KOPT-K1 (cell line): ENCODE measurements around the gene CGRRF1.

Experiments
- H3K27ac ChIP-seq: fragments of 200-600 bp; sonication (generic); 2 replicates; pipeline ENCODE4 v1.5.1; 2016; ENCODE audit warnings: antibody characterized with exemption, mild to moderate bottlenecking, low read depth, low read length; ENCODE audit not compliant: poor library complexity, severe bottlenecking
- H3K36me3 ChIP-seq: fragments of 200-600 bp; sonication (generic); 2 replicates; pipeline ENCODE4 v1.5.1; 2017; ENCODE audit warnings: antibody characterized with exemption, mild to moderate bottlenecking, low read length, moderate library complexity; ENCODE audit not compliant: insufficient read depth
- H3K9me3 ChIP-seq: fragments of 200-600 bp; sonication (generic); 2 replicates; pipeline ENCODE4 v1.5.1; 2017; ENCODE audit warnings: antibody characterized with exemption, low read length, mild to moderate bottlenecking; ENCODE audit not compliant: insufficient read depth, poor library complexity, severe bottlenecking

CGRRF1 gene

DNA sequence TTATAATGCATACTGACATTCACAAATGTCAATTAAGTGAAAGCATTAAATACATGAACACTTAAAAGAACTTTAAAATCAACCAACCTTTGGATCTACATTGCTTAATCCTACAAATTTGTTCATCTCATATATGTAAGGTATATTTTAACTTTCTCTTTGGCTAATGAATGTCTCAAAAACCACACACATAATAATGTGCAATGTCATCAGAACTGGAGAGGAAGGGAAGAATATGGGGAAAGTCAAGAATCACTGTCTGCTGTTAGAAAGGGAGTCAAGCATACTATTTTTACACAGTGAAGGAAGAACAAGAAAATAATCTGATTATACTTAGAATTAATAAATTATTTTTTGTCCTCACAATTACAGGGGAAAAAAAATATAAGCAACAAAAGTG lies 25.9 kb upstream of the CGRRF1 start:
- H3K36me3 ChIP-seq = peaks cover 43% of the 10 kb centered on the region
- no peaks in the 10 kb centered on the region for H3K9me3 ChIP-seq
- H3K27ac ChIP-seq = no peak overlapping the region

GRCh38 chr14:54486685-54487084 lies 23.0 kb upstream of the CGRRF1 start:
- no peaks in the 10 kb centered on the region for H3K9me3 ChIP-seq
- H3K36me3 ChIP-seq = peaks cover 19% of the 10 kb centered on the region
- H3K27ac ChIP-seq = no peak overlapping the region

GRCh38 chr14:54487771-54488170 lies 21.9 kb upstream of the CGRRF1 start:
- no peaks in the 10 kb centered on the region for H3K9me3 ChIP-seq

DNA sequence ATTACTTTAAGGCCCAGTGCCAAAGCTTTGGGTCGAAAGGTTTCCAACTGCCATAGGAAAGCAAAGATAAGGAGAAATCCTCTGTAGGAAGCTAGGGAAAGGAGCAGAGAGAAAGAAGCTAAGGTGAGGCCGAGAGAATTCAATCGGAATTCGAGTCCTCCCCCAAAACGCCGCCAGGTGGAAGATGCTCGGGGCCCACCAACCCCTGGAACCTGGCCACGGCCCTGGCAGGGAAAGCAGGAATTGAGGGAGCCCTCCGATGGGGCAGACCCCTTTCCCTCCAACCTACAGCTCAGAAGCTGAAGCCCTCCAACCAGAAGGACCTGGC lies 21.4 kb upstream of the CGRRF1 start:
- H3K36me3 ChIP-seq = peaks cover 3% of the 10 kb centered on the region
- no peaks in the 10 kb centered on the region for H3K9me3 ChIP-seq
- H3K27ac ChIP-seq = peak overlapping the region; percentile 87

More at GRCh38 chr14:54487771-54488170, 21.9 kb upstream of the CGRRF1 start:
- Histone ChIP-seq H3K27ac (peak overlapping the region; percentile 87), H3K36me3 (peaks cover 8% of the 10 kb centered on the region)

GRCh38 chr14:54488646-54489317 lies 20.9 kb upstream of the CGRRF1 start, which contains the start of gene GMFB:
Gene GMFB (minus strand): TSS chr14:54488980. CDS start chr14:54488927, 53 bp downstream.
- Histone ChIP-seq H3K9me3 (no peaks in the 10 kb centered on the region), H3K36me3 (no peaks in the 10 kb centered on the region), H3K27ac (peak within 1 kb of the TSS; percentile 87)

DNA sequence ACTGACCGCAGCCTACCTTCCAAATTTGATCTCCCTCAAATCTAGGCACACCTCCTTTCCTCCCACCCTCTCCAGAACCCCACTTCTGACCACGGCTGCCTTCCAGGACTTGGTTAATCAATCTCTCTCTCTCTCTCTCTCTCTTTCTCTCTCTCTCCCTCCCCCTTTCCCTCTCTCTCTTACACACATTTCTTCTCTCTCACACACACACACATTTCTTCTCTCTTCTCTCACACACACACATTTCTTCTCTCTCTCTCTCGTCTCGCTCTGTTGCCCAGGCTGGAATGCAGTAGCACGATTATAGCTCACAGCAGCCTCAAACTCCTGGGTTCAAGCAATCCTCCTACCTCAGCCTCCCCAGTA lies 20.4 kb upstream of the CGRRF1 start:
- H3K36me3 ChIP-seq = no peaks in the 10 kb centered on the region
- H3K27ac ChIP-seq = peak overlapping the region; percentile 87
- no peaks in the 10 kb centered on the region for H3K9me3 ChIP-seq

- Histone ChIP-seq H3K9me3 (no peaks in the 10 kb centered on the region), H3K27ac (no peak overlapping the region), H3K36me3 (no peaks in the 10 kb centered on the region)
Observed at GRCh38 chr14:54489731-54490444, 19.8 kb upstream of the CGRRF1 start.

GRCh38 chr14:54490445-54491175 lies 19.1 kb upstream of the CGRRF1 start:
- H3K27ac ChIP-seq = no peak overlapping the region
- H3K36me3 ChIP-seq = no peaks in the 10 kb centered on the region
- H3K9me3 ChIP-seq = no peaks in the 10 kb centered on the region

- no peaks in the 10 kb centered on the region for H3K9me3 ChIP-seq
- no peak overlapping the region for H3K27ac ChIP-seq
- no peaks in the 10 kb centered on the region for H3K36me3 ChIP-seq
Observed at GRCh38 chr14:54493293-54493692, 16.4 kb upstream of the CGRRF1 start.

DNA sequence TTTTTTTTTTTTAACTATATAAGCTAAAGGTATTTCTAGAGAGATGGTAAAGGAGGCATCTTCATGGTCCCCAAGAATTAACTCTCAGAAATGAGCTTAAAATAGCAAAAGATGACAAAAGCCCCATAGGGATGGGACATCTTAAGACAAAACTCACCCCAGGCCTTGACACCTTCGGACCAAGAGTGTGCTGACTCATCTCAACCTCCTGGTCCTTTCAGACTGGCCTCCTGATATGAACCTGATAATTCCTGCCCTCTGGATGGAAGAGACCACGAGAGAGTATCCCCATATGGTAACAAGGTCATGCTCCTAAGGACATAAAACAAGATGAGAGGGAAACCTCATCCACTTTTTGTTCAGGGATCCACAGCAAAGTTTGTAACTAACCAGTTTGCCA lies 12.5 kb upstream of the CGRRF1 start:
- no peaks in the 10 kb centered on the region for H3K36me3 ChIP-seq
- H3K27ac ChIP-seq = no peak overlapping the region
- H3K9me3 ChIP-seq = peaks cover 4% of the 10 kb centered on the region

DNA sequence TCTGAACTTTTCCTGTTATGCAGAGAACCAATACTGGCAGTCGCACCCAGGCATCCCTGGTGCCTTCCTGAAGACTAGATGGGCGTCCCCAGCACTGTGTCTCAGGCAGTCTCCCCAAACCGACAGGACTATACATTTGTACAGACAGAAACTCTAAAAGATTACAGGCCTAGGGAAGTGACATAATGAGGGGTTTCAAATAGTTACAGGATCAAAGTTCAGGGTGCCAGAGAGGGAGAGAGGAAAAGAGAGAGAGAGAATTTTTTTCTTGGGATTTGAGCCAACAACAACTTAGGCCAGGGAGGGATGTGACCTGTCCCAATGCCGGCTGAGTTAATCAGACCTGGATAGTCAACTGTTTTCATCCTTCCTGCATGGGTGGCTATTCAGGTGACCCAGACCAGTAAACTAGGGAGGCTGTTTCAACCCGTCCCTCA lies 11.6 kb upstream of the CGRRF1 start:
- H3K9me3 ChIP-seq = peaks cover 4% of the 10 kb centered on the region
- no peak overlapping the region for H3K27ac ChIP-seq

GRCh38 chr14:54498579-54498978 lies 11.1 kb upstream of the CGRRF1 start:
- H3K9me3 ChIP-seq = peaks cover 4% of the 10 kb centered on the region

More for the DNA sequence above, 11.6 kb upstream of the CGRRF1 start:
- H3K36me3 ChIP-seq = no peaks in the 10 kb centered on the region

GRCh38 chr14:54500744-54501143 lies 9.0 kb upstream of the CGRRF1 start:
- H3K9me3 ChIP-seq = peaks cover 4% of the 10 kb centered on the region
- no peak overlapping the region for H3K27ac ChIP-seq
- H3K36me3 ChIP-seq = no peaks in the 10 kb centered on the region

More at GRCh38 chr14:54498579-54498978, 11.1 kb upstream of the CGRRF1 start:
- H3K27ac ChIP-seq = no peak overlapping the region
- no peaks in the 10 kb centered on the region for H3K36me3 ChIP-seq

DNA sequence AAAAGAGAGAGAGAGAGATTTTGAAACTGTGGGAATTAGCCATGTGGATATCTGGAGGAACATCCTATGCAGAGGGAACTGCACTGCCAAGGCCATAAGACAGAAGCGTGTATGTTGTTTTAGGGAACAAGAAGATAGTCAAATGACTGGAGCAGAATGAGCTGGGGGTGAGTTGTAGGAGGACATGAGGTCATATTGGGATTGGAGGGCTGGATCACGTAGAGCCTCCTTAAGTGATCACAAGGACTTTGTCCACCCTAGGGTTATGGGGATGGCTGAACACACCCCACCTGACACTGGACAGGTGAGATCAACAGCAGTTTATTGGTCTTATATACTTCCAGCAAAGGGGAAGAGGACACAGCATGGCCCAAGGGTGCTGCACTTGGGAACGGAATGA lies 8.2 kb upstream of the CGRRF1 start:
- Histone ChIP-seq H3K36me3 (no peaks in the 10 kb centered on the region), H3K27ac (no peak overlapping the region), H3K9me3 (peaks cover 4% of the 10 kb centered on the region)

DNA sequence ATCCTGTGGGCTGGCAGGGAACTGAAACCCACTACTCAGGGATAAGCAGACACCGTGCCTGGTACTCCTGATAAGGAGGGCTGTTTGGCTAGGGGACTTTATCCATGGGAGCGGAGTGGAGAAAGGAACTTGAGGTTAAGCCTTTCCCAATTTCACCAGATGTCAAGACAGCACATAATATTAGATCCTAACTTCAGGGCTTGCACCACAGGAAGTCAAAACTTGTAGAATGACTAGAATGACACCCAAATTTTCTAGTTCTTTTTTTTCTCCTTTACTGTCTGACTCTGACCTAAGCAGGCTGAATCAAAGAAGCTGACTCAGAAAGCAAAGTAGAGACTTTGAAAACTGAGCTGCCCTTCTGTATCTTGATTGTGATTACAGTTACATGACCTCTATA lies 7.1 kb upstream of the CGRRF1 start:
- Histone ChIP-seq H3K9me3 (peaks cover 4% of the 10 kb centered on the region), H3K27ac (no peak overlapping the region), H3K36me3 (no peaks in the 10 kb centered on the region)
